D721Med (cell line): ENCODE measurements around the gene PWWP2B.

ENCODE experiments used
- DNase-seq: peaks from one replicate; pipeline ENCODE4 v3.0.0; 2011; ENCODE audit warnings: low spot score; ENCODE audit not compliant: insufficient read length
- FAIRE-seq: peaks from 2 replicates; lab custom pipeline; 2011; peaks lifted over from hg19 to GRCh38; lab: Jason Lieb, UNC
- CTCF ChIP-seq: IDR thresholded peaks from 2 replicates; pipeline ENCODE4 v1.5.1; 2012; ENCODE audit warnings: mild to moderate bottlenecking, control low read depth; ENCODE audit not compliant: insufficient read depth; ENCODE audit errors: missing control alignments

Gene PWWP2B

DNA sequence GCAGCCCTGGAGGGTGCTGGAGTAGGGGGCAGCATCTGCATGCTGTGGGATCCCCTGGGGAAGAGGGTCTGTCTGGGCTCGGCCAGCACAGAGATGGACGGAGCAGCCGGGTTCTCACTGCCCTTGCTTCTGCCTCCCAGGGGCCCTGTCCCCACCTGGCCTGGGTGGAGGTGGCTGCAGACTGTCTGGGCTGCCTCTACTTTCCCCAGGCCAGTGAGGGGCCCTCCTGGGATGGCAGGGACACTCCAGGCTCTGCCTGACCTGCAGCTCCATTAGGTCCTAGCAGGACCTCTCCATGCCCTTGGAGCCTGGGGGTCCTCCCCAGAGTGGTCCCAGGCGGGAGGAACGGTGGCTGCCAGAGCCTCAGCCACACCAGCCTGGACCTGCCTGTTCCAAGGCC is 63.7 kb downstream of the PWWP2B start:
- no peak for TF ChIP-seq CTCF
- FAIRE-seq, result no peak
- no peak for DNase-seq

- no peak for TF ChIP-seq CTCF
- DNase-seq (no peak), FAIRE-seq (no peak)
Observed at GRCh38 chr10:132461103-132461682, 64.2 kb downstream of the PWWP2B start.

- TF ChIP-seq CTCF, result no peak
- FAIRE-seq (no peak), DNase-seq (no peak)
Observed at GRCh38 chr10:132461683-132462231, 64.8 kb downstream of the PWWP2B start.

- no peak for TF ChIP-seq CTCF
- no peak for FAIRE-seq
- DNase-seq, result no peak
Observed at GRCh38 chr10:132462463-132463332, 65.7 kb downstream of the PWWP2B start.

DNA sequence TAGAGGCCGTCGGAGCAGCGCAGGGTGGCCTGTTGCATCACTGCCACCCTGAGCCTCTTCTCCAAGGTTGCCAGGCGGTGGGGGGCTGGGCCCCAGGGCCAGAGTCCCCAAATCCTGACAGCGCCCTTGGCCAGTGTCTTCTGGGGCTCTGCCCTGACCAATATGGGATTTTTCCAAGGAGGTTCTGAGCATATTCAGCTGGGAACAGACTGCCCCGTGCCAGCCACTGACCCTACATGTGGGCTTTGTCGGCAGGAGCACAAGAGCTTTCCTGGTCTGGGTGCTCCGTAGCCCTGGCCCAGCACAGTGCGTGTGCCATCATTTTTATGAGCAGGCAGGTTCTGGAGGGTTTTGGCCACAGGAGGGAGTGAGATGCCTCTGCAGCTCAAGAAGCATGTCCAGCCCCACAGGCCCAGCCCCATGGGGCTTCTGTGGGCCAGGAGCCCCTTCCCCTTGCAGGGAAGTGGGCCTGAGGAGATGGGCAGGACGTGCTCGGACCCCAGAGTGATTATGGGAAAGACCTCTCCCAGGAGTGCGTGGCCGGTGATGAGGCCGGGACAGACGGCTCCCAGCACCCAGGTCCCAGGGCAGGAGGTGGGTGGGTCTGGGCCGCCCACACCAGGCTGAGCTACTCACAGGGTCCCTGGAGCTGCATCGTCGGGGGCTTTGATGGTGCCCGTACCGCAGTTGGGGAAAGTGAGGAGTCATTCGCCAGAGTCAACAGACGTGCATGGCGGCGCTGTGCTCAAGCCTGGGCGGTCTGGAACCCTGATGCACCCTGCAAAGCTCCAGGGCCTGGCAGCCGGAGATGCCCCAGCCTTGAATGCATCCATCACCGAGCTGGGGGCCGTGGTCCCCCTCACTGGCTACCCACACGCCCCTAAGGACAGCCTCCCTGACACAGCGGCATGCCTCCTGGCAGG is 66.6 kb downstream of the PWWP2B start:
- DNase-seq (no peak), FAIRE-seq (no peak)
- no peak for TF ChIP-seq CTCF

- FAIRE-seq (no peak), DNase-seq (no peak)
- no peak for TF ChIP-seq CTCF
Observed at GRCh38 chr10:132464256-132465192, 67.5 kb downstream of the PWWP2B start.
